ENCODE data around the gene TSKU.

DNA sequence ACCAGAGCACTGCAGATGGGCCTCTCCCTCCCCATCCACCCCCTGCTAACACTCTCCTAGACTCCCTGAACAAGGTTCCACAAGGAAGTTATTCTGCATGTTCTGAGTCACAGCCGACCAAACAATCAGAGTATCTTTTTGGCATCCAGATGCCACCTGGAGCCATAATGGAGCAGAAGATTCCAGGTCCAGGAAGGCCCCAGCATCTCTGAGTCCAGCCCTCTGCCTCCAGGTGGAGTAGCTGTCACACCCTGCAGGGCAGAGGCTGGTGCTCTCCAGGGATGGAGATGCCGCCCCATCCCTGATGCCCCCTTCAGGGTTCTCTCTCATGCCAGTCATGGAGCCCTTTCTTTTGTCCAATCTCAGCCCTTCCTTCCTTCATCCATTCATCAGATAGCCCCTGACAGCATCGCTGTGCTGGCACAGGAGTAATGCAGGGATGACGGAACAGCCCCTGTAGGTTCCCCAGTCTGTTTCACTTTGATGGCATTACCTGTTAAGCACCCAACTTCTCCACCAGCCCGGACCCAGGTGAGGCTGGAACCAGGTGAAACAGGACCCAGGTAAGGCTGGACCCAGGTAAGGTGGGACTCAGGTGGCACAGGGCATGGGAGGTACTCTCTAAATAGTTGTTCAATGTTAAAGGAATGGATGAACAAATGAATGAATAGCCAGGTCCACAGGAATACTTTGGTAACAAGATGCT is 20.1 kb upstream of the TSKU start:
- TF ChIP-seq, protein P1, sequence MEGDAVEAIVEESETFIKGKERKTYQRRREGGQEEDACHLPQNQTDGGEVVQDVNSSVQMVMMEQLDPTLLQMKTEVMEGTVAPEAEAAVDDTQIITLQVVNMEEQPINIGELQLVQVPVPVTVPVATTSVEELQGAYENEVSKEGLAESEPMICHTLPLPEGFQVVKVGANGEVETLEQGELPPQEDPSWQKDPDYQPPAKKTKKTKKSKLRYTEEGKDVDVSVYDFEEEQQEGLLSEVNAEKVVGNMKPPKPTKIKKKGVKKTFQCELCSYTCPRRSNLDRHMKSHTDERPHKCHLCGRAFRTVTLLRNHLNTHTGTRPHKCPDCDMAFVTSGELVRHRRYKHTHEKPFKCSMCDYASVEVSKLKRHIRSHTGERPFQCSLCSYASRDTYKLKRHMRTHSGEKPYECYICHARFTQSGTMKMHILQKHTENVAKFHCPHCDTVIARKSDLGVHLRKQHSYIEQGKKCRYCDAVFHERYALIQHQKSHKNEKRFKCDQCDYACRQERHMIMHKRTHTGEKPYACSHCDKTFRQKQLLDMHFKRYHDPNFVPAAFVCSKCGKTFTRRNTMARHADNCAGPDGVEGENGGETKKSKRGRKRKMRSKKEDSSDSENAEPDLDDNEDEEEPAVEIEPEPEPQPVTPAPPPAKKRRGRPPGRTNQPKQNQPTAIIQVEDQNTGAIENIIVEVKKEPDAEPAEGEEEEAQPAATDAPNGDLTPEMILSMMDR (IDR thresholded peaks at IDR 0.05): peak in 1 of 6 experiments; percentile 16
- TF ChIP-seq POLR2A (IDR thresholded peaks at IDR 0.05): no peak

Data from Peyer's patch (tissue), 4 donors.